Activated CD4-positive, alpha-beta memory T cell treated with anti-CD3 and anti-CD28 coated beads for 36 hours (primary cell): ENCODE data around the gene RRP15. TPM values are rescaled to one million over a fixed set of nuclear protein-coding genes. Genes with fewer than 3 reads are reported as not detected.

Experiments used
- CTCF ChIA-PET: fragments of 350-600 bp; sonication (Branson Sonifier 250); formaldehyde crosslinking; loops from one replicate; lab custom pipeline; 2021; ENCODE audit warnings: antibody characterized with exemption, inconsistent platforms; lab: Charles Lee
- POLR2A ChIA-PET: fragments of 350-600 bp; sonication (Branson Sonifier 250); formaldehyde crosslinking; loops from one replicate; lab custom pipeline; 2021; ENCODE audit warnings: antibody characterized with exemption; lab: Charles Lee
- DNase-seq: peaks from one replicate; pipeline ENCODE4 v3.0.0-alpha.2; 2020
- H3K27ac Mint-ChIP-seq: one replicate; pipeline ENCODE4 v1.8.0; 2021; ENCODE audit warnings: mixed read lengths
- H3K27me3 Mint-ChIP-seq: one replicate; pipeline ENCODE4 v1.8.0; 2021; ENCODE audit warnings: mixed read lengths
- H3K36me3 Mint-ChIP-seq: one replicate; pipeline ENCODE4 v1.8.0; 2021; ENCODE audit warnings: mixed read lengths
- H3K4me1 Mint-ChIP-seq: one replicate; pipeline ENCODE4 v1.8.0; 2021; ENCODE audit warnings: low read depth, mixed read lengths
- H3K4me3 Mint-ChIP-seq: one replicate; pipeline ENCODE4 v1.8.0; 2021; ENCODE audit warnings: mild to moderate bottlenecking, mixed read lengths
- H3K9me3 Mint-ChIP-seq: one replicate; pipeline ENCODE4 v1.8.0; 2021; ENCODE audit warnings: mixed read lengths
- intact Hi-C: fragments of 100-400 bp; cut with micrococcal nuclease; formaldehyde crosslinking; loops from one replicate; pipeline ENCODE4 v1.15.1; 2023
- total RNA-seq, 2 experiments: library from RNA; stranded (reverse); gene quantifications; one replicate each; pipeline ENCODE4 v1.2.3, GENCODE V29; 2021

The RRP15 gene
- total RNA-seq, 2 experiments from 2014 or later = 18.0 to 18.8 TPM

GRCh38 chr1:218353656-218354055, 68.6 kb downstream of the RRP15 start:
- peaks cover 26% of the 10 kb centered on the region for H3K27me3 Mint-ChIP-seq
- no peak for DNase-seq
- no peak overlapping the region for H3K4me3 Mint-ChIP-seq
- no peaks in the 10 kb centered on the region for H3K36me3 Mint-ChIP-seq
- no peak overlapping the region for H3K27ac Mint-ChIP-seq
- no peaks in the 10 kb centered on the region for H3K9me3 Mint-ChIP-seq
- POLR2A ChIA-PET = no interaction called here
- intact Hi-C loops = loop anchor here (5.0 kb wide), 1 partner anchor 819 kb away; the partner anchor contains the start of gene LYPLAL1
- CTCF ChIA-PET = interaction anchor here (1.6 to 1.8 kb wide), 2 partner anchors 15 to 23 kb away, joined by 6 to 7 read pairs; no protein-coding TSS in a partner anchor
- peaks cover 17% of the 10 kb centered on the region for H3K4me1 Mint-ChIP-seq

DNA sequence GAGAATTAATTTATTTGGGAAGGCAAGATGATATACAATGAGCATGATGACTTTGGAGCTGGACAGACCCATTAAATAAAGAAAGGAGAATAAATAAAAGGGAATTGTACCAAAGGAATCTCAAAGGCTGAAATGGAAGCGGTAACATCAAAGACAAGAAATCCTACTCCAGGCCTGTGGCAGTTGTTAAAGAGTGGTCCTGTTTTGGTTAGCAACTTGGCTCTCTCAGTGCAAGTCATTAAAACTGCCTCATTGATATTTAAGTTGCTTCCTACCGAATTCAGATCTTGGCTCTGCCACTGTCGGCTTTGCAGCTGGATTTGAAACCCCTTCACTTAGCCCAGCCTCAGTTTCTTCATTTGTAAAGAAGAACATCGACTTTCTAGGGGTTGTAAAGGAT, 70.2 kb downstream of the RRP15 start:
- H3K27ac Mint-ChIP-seq = no peak overlapping the region
- H3K9me3 Mint-ChIP-seq = no peaks in the 10 kb centered on the region
- ChIA-PET POLR2A (no interaction called here), CTCF (interaction anchor here (1.8 kb wide), 1 partner anchor 11 kb away, joined by 7 read pairs; no protein-coding TSS in a partner anchor)
- DNase-seq = no peak
- H3K4me1 Mint-ChIP-seq = peaks cover 17% of the 10 kb centered on the region
- peaks cover 21% of the 10 kb centered on the region for H3K27me3 Mint-ChIP-seq
- H3K4me3 Mint-ChIP-seq = no peak overlapping the region
- no peaks in the 10 kb centered on the region for H3K36me3 Mint-ChIP-seq
- intact Hi-C loops = no loop called here

DNA sequence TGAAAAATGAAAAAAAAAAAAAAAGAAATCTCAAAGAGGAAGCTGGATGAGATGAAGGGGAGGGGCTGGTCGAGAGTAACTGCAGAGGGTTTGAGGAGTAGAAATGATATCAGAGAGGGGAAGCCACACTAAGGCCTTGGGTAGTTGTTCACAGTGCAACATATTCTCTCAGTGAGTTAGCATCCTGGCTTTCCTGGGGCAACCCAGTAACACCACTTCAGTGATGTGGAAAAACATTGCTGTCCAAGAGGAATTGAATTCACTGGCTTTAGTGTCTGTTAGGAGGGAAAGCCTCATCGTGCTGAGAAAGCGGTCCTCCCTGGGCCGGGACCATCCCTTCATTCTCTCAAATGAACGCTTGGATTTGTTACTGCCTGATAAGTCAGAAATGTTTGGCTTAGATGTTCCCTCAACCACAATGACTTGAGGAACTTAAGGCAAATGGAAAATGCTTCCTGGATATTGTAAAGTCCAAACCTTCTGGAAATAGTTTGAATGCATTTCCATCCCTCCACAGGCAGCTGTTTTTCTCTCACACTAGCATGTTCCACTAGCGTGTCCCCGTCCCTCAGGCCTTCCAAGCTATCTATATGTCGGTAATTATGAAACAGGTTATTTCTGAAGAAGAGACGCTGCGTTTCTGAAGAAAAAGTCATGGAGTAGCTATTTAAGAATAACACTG, 72.3 kb downstream of the RRP15 start:
- H3K9me3 Mint-ChIP-seq = no peaks in the 10 kb centered on the region
- DNase-seq = no peak
- intact Hi-C loops = no loop called here
- CTCF ChIA-PET = interaction anchor here (0.8 kb wide), 1 partner anchor 23 kb away, joined by 3 read pairs; no protein-coding TSS in a partner anchor
- H3K4me1 Mint-ChIP-seq = peaks cover 2% of the 10 kb centered on the region
- no peaks in the 10 kb centered on the region for H3K36me3 Mint-ChIP-seq
- no peak overlapping the region for H3K27ac Mint-ChIP-seq
- POLR2A ChIA-PET = no interaction called here
- peaks cover 22% of the 10 kb centered on the region for H3K27me3 Mint-ChIP-seq
- no peak overlapping the region for H3K4me3 Mint-ChIP-seq

GRCh38 chr1:218357893-218358232, 72.8 kb downstream of the RRP15 start:
- intact Hi-C loops = loop anchor here (2.0 kb wide), 1 partner anchor 13 kb away; the partner anchor contains the start of gene TGFB2

GRCh38 chr1:218361298-218362065, 76.4 kb downstream of the RRP15 start:
- H3K4me3 Mint-ChIP-seq = no peak overlapping the region
- H3K36me3 Mint-ChIP-seq = no peaks in the 10 kb centered on the region
- H3K27me3 Mint-ChIP-seq = peaks cover 13% of the 10 kb centered on the region
- CTCF ChIA-PET = no interaction called here
- POLR2A ChIA-PET = no interaction called here
- no peak for DNase-seq
- H3K27ac Mint-ChIP-seq = no peak overlapping the region
- intact Hi-C loops = loop anchor here (1.0 kb wide), 1 partner anchor 16 kb away; no protein-coding TSS in a partner anchor
- H3K9me3 Mint-ChIP-seq = no peaks in the 10 kb centered on the region
- H3K4me1 Mint-ChIP-seq = no peaks in the 10 kb centered on the region

More at GRCh38 chr1:218357893-218358232, 72.8 kb downstream of the RRP15 start:
- H3K4me3 Mint-ChIP-seq = no peak overlapping the region
- H3K4me1 Mint-ChIP-seq = no peaks in the 10 kb centered on the region
- ChIA-PET CTCF (interaction anchor here (0.8 kb wide), 1 partner anchor 23 kb away, joined by 3 read pairs; no protein-coding TSS in a partner anchor), POLR2A (no interaction called here)
- H3K27me3 Mint-ChIP-seq = peaks cover 19% of the 10 kb centered on the region
- H3K9me3 Mint-ChIP-seq = no peaks in the 10 kb centered on the region
- H3K27ac Mint-ChIP-seq = no peak overlapping the region
- H3K36me3 Mint-ChIP-seq = no peaks in the 10 kb centered on the region
- no peak for DNase-seq

DNA sequence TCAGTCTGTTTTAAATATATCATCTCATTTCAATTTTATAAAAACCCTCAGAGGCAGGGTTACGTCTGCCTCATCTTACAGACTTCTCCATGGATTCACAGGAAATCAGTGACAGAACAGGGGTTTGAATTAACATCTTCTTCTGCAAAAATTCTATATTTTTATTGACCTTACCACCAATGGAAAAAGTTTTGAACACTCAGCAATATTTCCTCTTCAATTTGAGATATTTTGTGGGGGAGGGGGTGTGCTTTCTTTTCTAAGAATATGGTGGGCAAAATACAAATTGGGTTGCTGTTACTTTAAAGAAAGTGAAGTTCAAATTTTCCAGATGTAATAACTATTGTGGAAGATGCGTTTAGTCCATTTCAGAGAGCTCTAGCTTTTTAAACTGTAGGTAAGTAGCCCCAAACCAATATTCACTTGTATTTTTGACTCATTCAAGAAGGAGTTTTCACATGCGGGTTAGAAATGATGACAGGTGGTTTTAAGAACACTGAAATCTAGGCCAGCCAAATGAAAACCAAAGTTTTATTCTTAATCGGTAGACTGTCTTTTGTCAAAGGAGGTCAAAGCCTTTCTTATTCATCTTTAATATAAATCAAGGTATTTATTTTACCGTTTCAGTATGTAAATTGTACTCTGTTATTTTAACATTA, 77.5 kb downstream of the RRP15 start:
- no peaks in the 10 kb centered on the region for H3K36me3 Mint-ChIP-seq
- peaks cover 10% of the 10 kb centered on the region for H3K27me3 Mint-ChIP-seq
- DNase-seq = no peak
- ChIA-PET POLR2A (no interaction called here), CTCF (no interaction called here)
- H3K9me3 Mint-ChIP-seq = no peaks in the 10 kb centered on the region
- no peaks in the 10 kb centered on the region for H3K4me1 Mint-ChIP-seq
- no peak overlapping the region for H3K4me3 Mint-ChIP-seq
- H3K27ac Mint-ChIP-seq = no peak overlapping the region
- intact Hi-C loops = loop anchor here (1.0 kb wide), 1 partner anchor 15 kb away; no protein-coding TSS in a partner anchor

DNA sequence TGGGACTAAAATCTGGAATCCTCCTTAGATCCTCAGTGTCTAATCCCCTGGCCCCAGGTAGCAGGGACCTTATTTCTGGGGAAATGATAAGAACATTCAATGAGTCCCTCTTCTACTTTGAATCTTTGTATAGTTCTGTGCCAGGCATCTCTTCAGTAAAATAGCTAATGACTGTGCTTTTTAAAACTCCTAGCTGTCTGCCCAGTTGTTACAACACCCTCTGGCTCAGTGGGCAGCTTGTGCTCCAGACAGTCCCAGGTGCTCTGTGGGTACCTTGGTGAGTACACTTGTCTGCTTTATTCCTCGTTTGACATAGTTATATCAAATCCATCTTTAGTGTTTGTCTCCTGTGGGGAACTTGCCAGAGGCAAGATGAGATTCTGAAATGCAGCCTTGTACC, 78.0 kb downstream of the RRP15 start:
- H3K4me3 Mint-ChIP-seq = no peak overlapping the region
- CTCF ChIA-PET = interaction anchor here (1.2 kb wide), 2 partner anchors 24 to 1449 kb away, joined by 3 read pairs; no protein-coding TSS in a partner anchor
- intact Hi-C loops = no loop called here
- H3K4me1 Mint-ChIP-seq = no peaks in the 10 kb centered on the region
- no peak for DNase-seq
- no peaks in the 10 kb centered on the region for H3K36me3 Mint-ChIP-seq
- H3K9me3 Mint-ChIP-seq = no peaks in the 10 kb centered on the region
- H3K27me3 Mint-ChIP-seq = peaks cover 10% of the 10 kb centered on the region
- POLR2A ChIA-PET = no interaction called here
- H3K27ac Mint-ChIP-seq = no peak overlapping the region

- intact Hi-C loops = no loop called here
- CTCF ChIA-PET = interaction anchor here (1.2 to 1.4 kb wide), 3 partner anchors 13 to 1448 kb away, joined by 3 to 5 read pairs (median 3); no protein-coding TSS in a partner anchor
- POLR2A ChIA-PET = no interaction called here
- Mint-ChIP-seq H3K4me1 (no peaks in the 10 kb centered on the region), H3K27me3 (peaks cover 13% of the 10 kb centered on the region), H3K4me3 (no peak overlapping the region), H3K27ac (no peak overlapping the region), H3K36me3 (peaks cover 2% of the 10 kb centered on the region), H3K9me3 (no peaks in the 10 kb centered on the region)
- DNase-seq = no peak
These were observed 79.1 kb downstream of the RRP15 start for GRCh38 chr1:218364028-218364710.

DNA sequence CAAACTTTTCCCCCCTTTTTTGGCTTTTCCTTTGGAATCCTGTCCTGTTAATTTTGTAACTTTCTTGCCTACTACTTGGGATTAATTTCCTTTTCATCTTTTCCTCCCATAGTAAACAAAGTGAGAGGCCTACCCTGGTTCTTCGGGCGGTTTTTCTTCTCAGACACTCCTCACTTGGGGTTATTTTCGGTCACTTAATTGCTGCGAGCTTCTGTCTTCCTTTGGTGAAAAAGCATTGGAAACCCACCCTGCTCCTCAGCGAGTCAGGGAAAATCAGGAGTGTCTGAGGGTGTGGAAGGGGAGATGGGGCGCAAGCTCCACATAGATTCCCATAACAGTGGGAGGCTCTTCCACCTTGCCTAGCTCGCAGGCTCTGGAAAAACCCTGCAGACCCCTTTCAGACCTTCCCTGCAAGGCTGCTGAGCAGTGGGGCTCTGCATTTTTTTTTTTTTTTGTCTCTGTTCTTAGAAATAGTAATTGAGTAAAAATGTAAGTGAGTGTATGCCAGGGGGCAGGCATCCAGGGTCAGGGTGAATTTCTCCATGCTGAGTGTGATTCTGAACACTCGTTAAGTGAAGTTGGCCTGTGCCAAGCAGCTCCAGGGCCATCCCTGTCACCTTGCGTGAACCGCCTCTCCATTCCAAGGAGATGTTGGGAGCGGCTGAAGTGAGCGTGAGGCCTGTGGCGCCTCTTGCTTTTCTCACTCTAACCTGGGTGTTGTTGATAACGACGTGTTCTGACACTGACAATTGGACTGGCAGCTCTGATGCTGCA, 80.3 kb downstream of the RRP15 start:
- no peaks in the 10 kb centered on the region for H3K9me3 Mint-ChIP-seq
- H3K27ac Mint-ChIP-seq = no peak overlapping the region
- no peak overlapping the region for H3K4me3 Mint-ChIP-seq
- H3K27me3 Mint-ChIP-seq = peaks cover 11% of the 10 kb centered on the region
- POLR2A ChIA-PET = no interaction called here
- intact Hi-C loops = no loop called here
- CTCF ChIA-PET = interaction anchor here (1.4 to 1.9 kb wide), 2 partner anchors 11 kb away, joined by 5 to 7 read pairs; no protein-coding TSS in a partner anchor
- H3K4me1 Mint-ChIP-seq = no peaks in the 10 kb centered on the region
- no peak for DNase-seq
- H3K36me3 Mint-ChIP-seq = peaks cover 2% of the 10 kb centered on the region

DNA sequence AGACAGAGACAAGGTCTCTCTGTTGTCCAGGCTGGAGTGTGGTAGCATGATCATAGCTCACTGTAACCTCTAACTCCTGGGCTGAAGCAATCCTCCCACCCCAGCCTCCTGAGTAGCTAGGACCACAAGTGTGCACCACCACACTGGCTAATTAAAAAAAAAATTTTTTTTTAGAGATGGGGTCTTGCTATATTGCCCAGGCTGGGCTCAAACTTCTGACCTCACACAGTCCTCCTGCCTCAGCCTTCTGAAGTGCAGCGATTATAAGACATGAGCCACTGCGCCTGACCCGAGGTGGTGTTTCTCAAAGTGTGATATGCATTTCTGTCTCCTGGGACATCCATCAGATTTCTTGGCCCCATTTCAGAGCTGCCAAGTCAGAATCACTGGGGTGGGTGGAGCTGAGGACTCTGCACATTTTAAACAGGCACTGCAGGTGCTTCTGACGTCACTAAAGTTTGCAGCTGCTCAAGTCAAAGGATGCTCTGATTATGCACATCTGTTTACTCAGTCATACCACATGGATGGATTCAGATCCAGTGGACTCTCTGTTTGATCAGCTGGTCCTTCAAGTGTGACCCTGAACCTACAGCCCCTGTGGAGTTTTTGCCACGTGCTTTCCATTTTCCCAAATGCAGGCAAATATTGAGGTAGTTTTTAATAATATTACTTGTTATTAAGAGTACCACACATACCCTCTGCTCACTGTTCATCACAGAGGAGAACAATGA, 81.4 kb downstream of the RRP15 start:
- Mint-ChIP-seq H3K4me1 (no peaks in the 10 kb centered on the region), H3K4me3 (no peak overlapping the region), H3K36me3 (peaks cover 2% of the 10 kb centered on the region), H3K9me3 (no peaks in the 10 kb centered on the region), H3K27me3 (peaks cover 12% of the 10 kb centered on the region), H3K27ac (no peak overlapping the region)
- DNase-seq = no peak
- CTCF ChIA-PET = interaction anchor here (1.9 kb wide), 1 partner anchor 12 kb away, joined by 7 read pairs; no protein-coding TSS in a partner anchor
- POLR2A ChIA-PET = no interaction called here
- intact Hi-C loops = no loop called here
